Measurements from ENCODE around the gene CNTNAP2. TPM values are rescaled to one million over a fixed set of nuclear protein-coding genes. Genes with fewer than 3 reads are reported as not detected.

The CNTNAP2 gene
- total RNA-seq, 1 experiment from 2014 or later, result 0.03 TPM

DNA sequence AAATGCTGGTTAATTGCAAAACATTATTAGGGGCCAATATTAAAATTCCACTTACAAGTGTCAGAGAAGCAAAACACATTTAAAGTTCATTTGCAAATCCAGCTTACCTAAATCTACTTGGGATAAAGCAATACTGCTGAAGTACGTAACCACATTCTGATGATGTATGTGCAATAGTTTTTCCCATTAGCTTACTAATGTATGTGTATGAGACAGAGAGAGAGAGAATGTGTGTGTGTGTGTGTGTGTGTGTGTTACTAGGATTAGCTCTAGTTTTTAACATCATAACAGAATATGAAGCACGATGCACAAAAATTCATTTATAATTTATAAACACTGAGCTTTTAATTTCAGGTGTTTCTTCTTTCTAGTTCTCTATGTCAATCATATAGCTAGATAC lies 1399.8 kb downstream of the CNTNAP2 start:
- Histone ChIP-seq H3K27me3 (ENCODE audit: control insufficient read depth, insufficient read depth, low read length) (no peaks in the 10 kb centered on the region), H3K9me3 (ENCODE audit: control insufficient read depth, insufficient read depth, low read depth, low read length) (peaks cover 3% of the 10 kb centered on the region; the same call in 1 of the 2 replicates), H3K4me1 (ENCODE audit: control insufficient read depth, insufficient read depth, low read length) (no peaks in the 10 kb centered on the region), H3K27ac (ENCODE audit: low read length) (no peak overlapping the region), H3K36me3 (ENCODE audit: control insufficient read depth, insufficient read depth, low read length) (no peaks in the 10 kb centered on the region), H3K4me3 (ENCODE audit: low read depth in 2 of 2, low read length in 2 of 2) (no peak overlapping the region)
- CTCF ChIA-PET, result no interaction called here
- in situ Hi-C loops (cut with HindIII; ENCODE audit: low pct_unique_long_range_greater_than_20kb, low sequenced_read_pairs) (no loop called here), intact Hi-C loops (cut with micrococcal nuclease; ENCODE audit: unreplicated experiment) (no loop called here)
- BruUV-seq (replicated peaks), result no TSS peak
- DNase-seq (ENCODE audit: low read depth, low spot score) (no peak), ATAC-seq (no peak)
- TF ChIP-seq, protein P1, sequence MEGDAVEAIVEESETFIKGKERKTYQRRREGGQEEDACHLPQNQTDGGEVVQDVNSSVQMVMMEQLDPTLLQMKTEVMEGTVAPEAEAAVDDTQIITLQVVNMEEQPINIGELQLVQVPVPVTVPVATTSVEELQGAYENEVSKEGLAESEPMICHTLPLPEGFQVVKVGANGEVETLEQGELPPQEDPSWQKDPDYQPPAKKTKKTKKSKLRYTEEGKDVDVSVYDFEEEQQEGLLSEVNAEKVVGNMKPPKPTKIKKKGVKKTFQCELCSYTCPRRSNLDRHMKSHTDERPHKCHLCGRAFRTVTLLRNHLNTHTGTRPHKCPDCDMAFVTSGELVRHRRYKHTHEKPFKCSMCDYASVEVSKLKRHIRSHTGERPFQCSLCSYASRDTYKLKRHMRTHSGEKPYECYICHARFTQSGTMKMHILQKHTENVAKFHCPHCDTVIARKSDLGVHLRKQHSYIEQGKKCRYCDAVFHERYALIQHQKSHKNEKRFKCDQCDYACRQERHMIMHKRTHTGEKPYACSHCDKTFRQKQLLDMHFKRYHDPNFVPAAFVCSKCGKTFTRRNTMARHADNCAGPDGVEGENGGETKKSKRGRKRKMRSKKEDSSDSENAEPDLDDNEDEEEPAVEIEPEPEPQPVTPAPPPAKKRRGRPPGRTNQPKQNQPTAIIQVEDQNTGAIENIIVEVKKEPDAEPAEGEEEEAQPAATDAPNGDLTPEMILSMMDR (IDR thresholded peaks at IDR 0.05), result no peak
- TF ChIP-seq, protein P2, sequence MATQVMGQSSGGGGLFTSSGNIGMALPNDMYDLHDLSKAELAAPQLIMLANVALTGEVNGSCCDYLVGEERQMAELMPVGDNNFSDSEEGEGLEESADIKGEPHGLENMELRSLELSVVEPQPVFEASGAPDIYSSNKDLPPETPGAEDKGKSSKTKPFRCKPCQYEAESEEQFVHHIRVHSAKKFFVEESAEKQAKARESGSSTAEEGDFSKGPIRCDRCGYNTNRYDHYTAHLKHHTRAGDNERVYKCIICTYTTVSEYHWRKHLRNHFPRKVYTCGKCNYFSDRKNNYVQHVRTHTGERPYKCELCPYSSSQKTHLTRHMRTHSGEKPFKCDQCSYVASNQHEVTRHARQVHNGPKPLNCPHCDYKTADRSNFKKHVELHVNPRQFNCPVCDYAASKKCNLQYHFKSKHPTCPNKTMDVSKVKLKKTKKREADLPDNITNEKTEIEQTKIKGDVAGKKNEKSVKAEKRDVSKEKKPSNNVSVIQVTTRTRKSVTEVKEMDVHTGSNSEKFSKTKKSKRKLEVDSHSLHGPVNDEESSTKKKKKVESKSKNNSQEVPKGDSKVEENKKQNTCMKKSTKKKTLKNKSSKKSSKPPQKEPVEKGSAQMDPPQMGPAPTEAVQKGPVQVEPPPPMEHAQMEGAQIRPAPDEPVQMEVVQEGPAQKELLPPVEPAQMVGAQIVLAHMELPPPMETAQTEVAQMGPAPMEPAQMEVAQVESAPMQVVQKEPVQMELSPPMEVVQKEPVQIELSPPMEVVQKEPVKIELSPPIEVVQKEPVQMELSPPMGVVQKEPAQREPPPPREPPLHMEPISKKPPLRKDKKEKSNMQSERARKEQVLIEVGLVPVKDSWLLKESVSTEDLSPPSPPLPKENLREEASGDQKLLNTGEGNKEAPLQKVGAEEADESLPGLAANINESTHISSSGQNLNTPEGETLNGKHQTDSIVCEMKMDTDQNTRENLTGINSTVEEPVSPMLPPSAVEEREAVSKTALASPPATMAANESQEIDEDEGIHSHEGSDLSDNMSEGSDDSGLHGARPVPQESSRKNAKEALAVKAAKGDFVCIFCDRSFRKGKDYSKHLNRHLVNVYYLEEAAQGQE (IDR thresholded peaks at IDR 0.05; ENCODE audit: insufficient read depth in 1 of 2, low read depth in 2 of 2, low read length in 1 of 2), result no peak
- TF ChIP-seq SIN3A (IDR thresholded peaks at IDR 0.05; ENCODE audit: borderline replicate concordance, insufficient read depth, low read depth, low read length) (no peak), POLR2AphosphoS5 (IDR thresholded peaks at IDR 0.05; ENCODE audit: low read depth, low read length) (no peak), TCF7L2 (IDR thresholded peaks at IDR 0.05; ENCODE audit: low read depth, low read length) (no peak)
- POLR2A ChIA-PET, result no interaction called here

DNA sequence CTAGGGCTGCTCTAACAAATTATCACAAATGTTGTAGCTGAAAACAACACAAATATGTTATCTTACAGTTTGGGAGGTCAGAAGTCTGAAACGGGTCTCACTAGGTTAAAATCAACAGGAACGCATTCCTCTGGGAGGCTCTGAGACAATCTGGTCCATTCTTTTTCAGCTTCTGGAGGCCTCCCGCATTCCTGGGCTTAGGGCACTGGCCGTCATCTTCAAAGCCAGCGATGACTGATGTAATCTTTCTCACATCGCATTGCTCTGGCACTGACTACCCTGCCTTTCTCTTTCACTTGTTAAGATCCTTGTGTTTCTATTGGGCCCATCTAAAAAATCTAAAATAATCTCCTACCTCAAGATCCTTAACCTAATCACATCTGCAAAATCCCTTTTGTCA lies 1402.5 kb downstream of the CNTNAP2 start:
- H3K27ac ChIP-seq (ENCODE audit: low read length), result no peak overlapping the region
- POLR2A ChIA-PET, result no interaction called here
- CTCF ChIA-PET, result no interaction called here
- intact Hi-C loops (cut with micrococcal nuclease; ENCODE audit: unreplicated experiment), result no loop called here
- H3K4me3 ChIP-seq (ENCODE audit: low read depth in 2 of 2, low read length in 2 of 2), result no peak overlapping the region
- TF ChIP-seq POLR2AphosphoS5 (IDR thresholded peaks at IDR 0.05; ENCODE audit: low read depth, low read length) (no peak), TCF7L2 (IDR thresholded peaks at IDR 0.05; ENCODE audit: low read depth, low read length) (no peak), SIN3A (IDR thresholded peaks at IDR 0.05; ENCODE audit: borderline replicate concordance, insufficient read depth, low read depth, low read length) (no peak)
- TF ChIP-seq, protein P2 (IDR thresholded peaks at IDR 0.05; ENCODE audit: insufficient read depth in 1 of 2, low read depth in 2 of 2, low read length in 1 of 2), result no peak
- TF ChIP-seq, protein P1 (IDR thresholded peaks at IDR 0.05), result no peak
- no peaks in the 10 kb centered on the region for H3K36me3 ChIP-seq (ENCODE audit: control insufficient read depth, insufficient read depth, low read length)
- no peaks in the 10 kb centered on the region for H3K27me3 ChIP-seq (ENCODE audit: control insufficient read depth, insufficient read depth, low read length)
- no peak for DNase-seq (ENCODE audit: low read depth, low spot score)
- no TSS peak for BruUV-seq (replicated peaks)
- in situ Hi-C loops (cut with HindIII; ENCODE audit: low pct_unique_long_range_greater_than_20kb, low sequenced_read_pairs), result no loop called here
- ATAC-seq, result no peak
- peaks cover 3% of the 10 kb centered on the region; the same call in 1 of the 2 replicates for H3K9me3 ChIP-seq (ENCODE audit: control insufficient read depth, insufficient read depth, low read depth, low read length)
- H3K4me1 ChIP-seq (ENCODE audit: control insufficient read depth, insufficient read depth, low read length), result no peaks in the 10 kb centered on the region
